ENCODE results near the gene MRAP2.
A peak's percentile ranks its signal among the peaks of the same experiment; 100 is the strongest.

The MRAP2 gene

GRCh38 chr6:84052204-84052882 lies 18.8 kb downstream of the MRAP2 start:
- ATAC-seq (ENCODE audit: low read depth) (peak; percentile 66; the same call in 2 of the 3 replicates), DNase-seq (ENCODE audit: low spot score) (no peak)
- no peak for TF ChIP-seq CTCF (IDR thresholded peaks at IDR 0.05; ENCODE audit: poor library complexity, severe bottlenecking)
- Histone ChIP-seq H3K27ac (ENCODE audit: poor library complexity, severe bottlenecking) (no peak overlapping the region), H3K4me1 (ENCODE audit: insufficient read depth, poor library complexity, severe bottlenecking) (no peaks in the 10 kb centered on the region), H3K36me3 (ENCODE audit: low read depth) (no peaks in the 10 kb centered on the region), H3K27me3 (ENCODE audit: insufficient read depth, poor library complexity, severe bottlenecking) (no peaks in the 10 kb centered on the region), H3K9me3 (ENCODE audit: severe bottlenecking) (no peaks in the 10 kb centered on the region), H3K4me3 (ENCODE audit: severe bottlenecking) (no peak overlapping the region)

GRCh38 chr6:84052883-84053241 lies 19.3 kb downstream of the MRAP2 start:
- Histone ChIP-seq H3K9me3 (ENCODE audit: severe bottlenecking) (no peaks in the 10 kb centered on the region), H3K36me3 (ENCODE audit: low read depth) (no peaks in the 10 kb centered on the region), H3K4me3 (ENCODE audit: severe bottlenecking) (no peak overlapping the region), H3K4me1 (ENCODE audit: insufficient read depth, poor library complexity, severe bottlenecking) (no peaks in the 10 kb centered on the region), H3K27ac (ENCODE audit: poor library complexity, severe bottlenecking) (no peak overlapping the region), H3K27me3 (ENCODE audit: insufficient read depth, poor library complexity, severe bottlenecking) (no peaks in the 10 kb centered on the region)
- DNase-seq (ENCODE audit: low spot score) (no peak), ATAC-seq (ENCODE audit: low read depth) (no peak)
- TF ChIP-seq CTCF (IDR thresholded peaks at IDR 0.05; ENCODE audit: poor library complexity, severe bottlenecking): no peak

GRCh38 chr6:84055647-84056046 lies 22.1 kb downstream of the MRAP2 start:
- no peaks in the 10 kb centered on the region for H3K36me3 ChIP-seq (ENCODE audit: low read depth)
- no peak overlapping the region for H3K4me3 ChIP-seq (ENCODE audit: severe bottlenecking)
- DNase-seq (ENCODE audit: low spot score): no peak
- ATAC-seq (ENCODE audit: low read depth): no peak
- no peak for TF ChIP-seq CTCF (IDR thresholded peaks at IDR 0.05; ENCODE audit: poor library complexity, severe bottlenecking)
- H3K9me3 ChIP-seq (ENCODE audit: severe bottlenecking): no peaks in the 10 kb centered on the region
- no peaks in the 10 kb centered on the region for H3K4me1 ChIP-seq (ENCODE audit: insufficient read depth, poor library complexity, severe bottlenecking)
- no peak overlapping the region for H3K27ac ChIP-seq (ENCODE audit: poor library complexity, severe bottlenecking)
- H3K27me3 ChIP-seq (ENCODE audit: insufficient read depth, poor library complexity, severe bottlenecking): no peaks in the 10 kb centered on the region

DNA sequence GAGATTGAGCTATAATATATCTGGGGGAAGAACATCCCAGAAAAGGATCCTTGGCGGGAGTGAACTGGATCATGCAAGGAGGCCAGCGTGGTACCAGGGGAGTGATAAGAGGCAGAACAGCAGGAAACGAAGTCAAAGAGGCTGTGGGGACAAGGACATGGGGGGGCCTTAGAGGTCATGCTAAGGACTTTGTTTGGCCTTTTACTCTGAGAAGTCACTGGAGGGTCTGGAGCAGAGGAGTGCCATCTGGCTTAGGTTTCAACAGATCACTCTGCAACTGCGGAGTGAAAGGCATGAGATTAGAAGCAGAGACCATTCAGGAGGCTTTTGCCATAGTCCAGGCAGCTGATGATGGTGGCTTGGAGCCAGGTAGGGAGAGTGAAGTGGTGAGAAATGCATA lies 24.3 kb downstream of the MRAP2 start:
- no peaks in the 10 kb centered on the region for H3K36me3 ChIP-seq (ENCODE audit: low read depth)
- ATAC-seq (ENCODE audit: low read depth): no peak

More for the DNA sequence above, 24.3 kb downstream of the MRAP2 start:
- Histone ChIP-seq H3K4me1 (ENCODE audit: insufficient read depth, poor library complexity, severe bottlenecking) (no peaks in the 10 kb centered on the region), H3K9me3 (ENCODE audit: severe bottlenecking) (no peaks in the 10 kb centered on the region), H3K27me3 (ENCODE audit: insufficient read depth, poor library complexity, severe bottlenecking) (no peaks in the 10 kb centered on the region), H3K4me3 (ENCODE audit: severe bottlenecking) (no peak overlapping the region), H3K27ac (ENCODE audit: poor library complexity, severe bottlenecking) (no peak overlapping the region)
- no peak for TF ChIP-seq CTCF (IDR thresholded peaks at IDR 0.05; ENCODE audit: poor library complexity, severe bottlenecking)
- DNase-seq (ENCODE audit: low spot score): no peak
